Nephron (organoid): ENCODE results near the gene CDC20B.
"Not testable (repeated sequence)": the region's sequence is repeated elsewhere in the genome, so short reads cannot be mapped to it uniquely, and the experiment has no call there.

ENCODE experiments used
- H3K27ac Mint-ChIP-seq, 3 experiments: 2 replicates each; pipeline ENCODE4 v1.8.0; 2020; ENCODE audit warnings: mixed read lengths in 3 of 3, mild to moderate bottlenecking in 2 of 3, moderate library complexity in 1 of 3
- H3K27me3 Mint-ChIP-seq: 2 replicates; pipeline ENCODE4 v1.8.0; 2021; ENCODE audit warnings: low read depth, mild to moderate bottlenecking, moderate library complexity, mixed read lengths
- H3K36me3 Mint-ChIP-seq: 2 replicates; pipeline ENCODE4 v1.8.0; 2020; ENCODE audit warnings: low read depth, mixed read lengths
- H3K4me1 Mint-ChIP-seq: 2 replicates; pipeline ENCODE4 v1.8.0; 2020; ENCODE audit warnings: mixed read lengths
- H3K4me3 Mint-ChIP-seq, 3 experiments: 2 replicates each; pipeline ENCODE4 v1.8.0; 2020; ENCODE audit warnings: mild to moderate bottlenecking in 3 of 3, mixed read lengths in 3 of 3, moderate library complexity in 2 of 3
- H3K9me3 Mint-ChIP-seq: 2 replicates; pipeline ENCODE4 v1.8.0; 2020; ENCODE audit warnings: mixed read lengths
- CTCF ChIP-seq, 3 experiments: fragments of 200-600 bp; sonication (generic); IDR thresholded peaks; one replicate each; pipeline ENCODE4 v1.5.0; 2021; ENCODE audit warnings: antibody characterized with exemption in 3 of 3; ENCODE audit not compliant: unreplicated experiment in 3 of 3

Gene CDC20B

GRCh38 chr5:55104946-55105701 is 67.9 kb downstream of the CDC20B start:
- no peaks in the 10 kb centered on the region for H3K9me3 Mint-ChIP-seq
- H3K4me3 Mint-ChIP-seq, result no peak overlapping the region
- no peak overlapping the region for H3K27ac Mint-ChIP-seq
- H3K36me3 Mint-ChIP-seq, result no peaks in the 10 kb centered on the region
- no peaks in the 10 kb centered on the region for H3K27me3 Mint-ChIP-seq
- H3K4me1 Mint-ChIP-seq, result no peaks in the 10 kb centered on the region
- no peak for TF ChIP-seq CTCF (IDR thresholded peaks at IDR 0.05; ENCODE audit: unreplicated experiment in 3 of 3)

GRCh38 chr5:55104036-55104772 is 68.8 kb downstream of the CDC20B start:
- no peak for TF ChIP-seq CTCF (IDR thresholded peaks at IDR 0.05; ENCODE audit: unreplicated experiment in 3 of 3)
- no peaks in the 10 kb centered on the region for H3K4me1 Mint-ChIP-seq
- no peaks in the 10 kb centered on the region for H3K27me3 Mint-ChIP-seq
- H3K9me3 Mint-ChIP-seq, result no peaks in the 10 kb centered on the region
- no peaks in the 10 kb centered on the region for H3K36me3 Mint-ChIP-seq
- H3K27ac Mint-ChIP-seq, result no peak overlapping the region
- H3K4me3 Mint-ChIP-seq, result no peak overlapping the region

- no peaks in the 10 kb centered on the region for H3K36me3 Mint-ChIP-seq
- H3K27me3 Mint-ChIP-seq, result no peaks in the 10 kb centered on the region
- no peaks in the 10 kb centered on the region for H3K9me3 Mint-ChIP-seq
- no peak for TF ChIP-seq CTCF (IDR thresholded peaks at IDR 0.05; ENCODE audit: unreplicated experiment in 3 of 3)
- no peak within 1 kb of the TSS for H3K27ac Mint-ChIP-seq
- no peaks in the 10 kb centered on the region for H3K4me1 Mint-ChIP-seq
- no peak within 1 kb of the TSS for H3K4me3 Mint-ChIP-seq
Observed at GRCh38 chr5:55102348-55102747, 70.6 kb downstream of the CDC20B start, which contains the start of gene GZMA. GZMA (plus strand) TSS chr5:55102646; CDS start chr5:55102683, 37 bp downstream.

- Mint-ChIP-seq H3K4me1 (no peaks in the 10 kb centered on the region), H3K36me3 (no peaks in the 10 kb centered on the region), H3K27ac (no peak overlapping the region), H3K4me3 (no peak overlapping the region), H3K9me3 (no peaks in the 10 kb centered on the region), H3K27me3 (no peaks in the 10 kb centered on the region)
- no peak for TF ChIP-seq CTCF (IDR thresholded peaks at IDR 0.05; ENCODE audit: unreplicated experiment in 3 of 3)
Observed at GRCh38 chr5:55101556-55102276, 71.3 kb downstream of the CDC20B start.

- H3K36me3 Mint-ChIP-seq, H3K27ac Mint-ChIP-seq, H3K4me3 Mint-ChIP-seq, H3K4me1 Mint-ChIP-seq, H3K9me3 Mint-ChIP-seq, H3K27me3 Mint-ChIP-seq: not testable (repeated sequence)
Observed at GRCh38 chr5:55101148-55101547, 71.8 kb downstream of the CDC20B start.

- no peak overlapping the region for H3K4me3 Mint-ChIP-seq
- H3K4me1 Mint-ChIP-seq, result no peaks in the 10 kb centered on the region
- peaks cover under 1% of the 10 kb centered on the region for H3K9me3 Mint-ChIP-seq
- peaks cover 5% of the 10 kb centered on the region for H3K27me3 Mint-ChIP-seq
- H3K36me3 Mint-ChIP-seq, result no peaks in the 10 kb centered on the region
- no peak overlapping the region for H3K27ac Mint-ChIP-seq
- TF ChIP-seq CTCF (IDR thresholded peaks at IDR 0.05; ENCODE audit: unreplicated experiment in 3 of 3), result no peak
Observed at GRCh38 chr5:55096861-55097260, 76.1 kb downstream of the CDC20B start.
